IPS-18c (cell line): Measurements from ENCODE around the gene LIPG.

ENCODE experiments used
- H3K4me3 ChIP-seq: 2 replicates; pipeline ENCODE4 v1.7.0; 2013; ENCODE audit warnings: low read depth, mild to moderate bottlenecking, low read length, moderate library complexity; ENCODE audit not compliant: insufficient read depth
- H3K9me3 ChIP-seq: one replicate; pipeline ENCODE4 v1.6.1; 2013; ENCODE audit warnings: mild to moderate bottlenecking, low read length, moderate library complexity; ENCODE audit not compliant: control insufficient read depth, insufficient read depth

The LIPG gene

GRCh38 chr18:49616618-49617328 is 54.9 kb downstream of the LIPG start:
- no peak overlapping the region for H3K4me3 ChIP-seq

GRCh38 chr18:49617329-49617695 is 55.5 kb downstream of the LIPG start:
- no peak overlapping the region for H3K4me3 ChIP-seq

More at GRCh38 chr18:49616618-49617328, 54.9 kb downstream of the LIPG start:
- H3K9me3 ChIP-seq = no peaks in the 10 kb centered on the region

GRCh38 chr18:49617865-49618264 is 56.0 kb downstream of the LIPG start:
- H3K4me3 ChIP-seq = no peak overlapping the region
- H3K9me3 ChIP-seq = no peaks in the 10 kb centered on the region

More at GRCh38 chr18:49617329-49617695, 55.5 kb downstream of the LIPG start:
- no peaks in the 10 kb centered on the region for H3K9me3 ChIP-seq

- Histone ChIP-seq H3K9me3 (no peaks in the 10 kb centered on the region), H3K4me3 (no peak overlapping the region)
These were observed 57.2 kb downstream of the LIPG start for GRCh38 chr18:49618742-49619681.

- no peaks in the 10 kb centered on the region for H3K9me3 ChIP-seq
- no peak overlapping the region for H3K4me3 ChIP-seq
These were observed 57.9 kb downstream of the LIPG start for GRCh38 chr18:49619801-49620200.

- H3K9me3 ChIP-seq = no peaks in the 10 kb centered on the region
- H3K4me3 ChIP-seq = no peak overlapping the region
These were observed 59.4 kb downstream of the LIPG start for GRCh38 chr18:49621301-49621700.

- Histone ChIP-seq H3K9me3 (no peaks in the 10 kb centered on the region), H3K4me3 (no peak overlapping the region)
These were observed 60.0 kb downstream of the LIPG start for GRCh38 chr18:49621717-49622351.

- Histone ChIP-seq H3K9me3 (no peaks in the 10 kb centered on the region), H3K4me3 (no peak overlapping the region)
These were observed 61.7 kb downstream of the LIPG start for GRCh38 chr18:49623571-49623970.

GRCh38 chr18:49625021-49625691 is 63.3 kb downstream of the LIPG start:
- Histone ChIP-seq H3K4me3 (no peak overlapping the region), H3K9me3 (no peaks in the 10 kb centered on the region)

GRCh38 chr18:49626842-49627467 is 65.1 kb downstream of the LIPG start:
- Histone ChIP-seq H3K9me3 (no peaks in the 10 kb centered on the region), H3K4me3 (no peak overlapping the region)

GRCh38 chr18:49628119-49628518 is 66.3 kb downstream of the LIPG start:
- Histone ChIP-seq H3K9me3 (peaks cover 2% of the 10 kb centered on the region), H3K4me3 (no peak overlapping the region)

- Histone ChIP-seq H3K9me3 (peaks cover 2% of the 10 kb centered on the region), H3K4me3 (no peak overlapping the region)
These were observed 67.3 kb downstream of the LIPG start for GRCh38 chr18:49628881-49629795.

GRCh38 chr18:49630246-49630699 is 68.4 kb downstream of the LIPG start:
- Histone ChIP-seq H3K9me3 (peaks cover 2% of the 10 kb centered on the region), H3K4me3 (no peak overlapping the region)

- Histone ChIP-seq H3K4me3 (no peak overlapping the region), H3K9me3 (peaks cover 2% of the 10 kb centered on the region)
These were observed 69.4 kb downstream of the LIPG start for GRCh38 chr18:49631146-49631866.

- Histone ChIP-seq H3K4me3 (no peak overlapping the region), H3K9me3 (peaks cover 2% of the 10 kb centered on the region)
These were observed 70.7 kb downstream of the LIPG start for GRCh38 chr18:49632588-49632987.
